Right hindlimb (tissue), 1 donor: ENCODE data around the gene INHBE.
A peak's percentile ranks its signal among the peaks of the same experiment; 100 is the strongest.
"Not testable (repeated sequence)": the region's sequence is repeated elsewhere in the genome, so short reads cannot be mapped to it uniquely, and the experiment has no call there.

Experiments
- DNase-seq: peaks from one replicate; pipeline ENCODE4 v3.0.0-alpha.2; 2018

The INHBE gene

GRCh38 chr12:57441846-57442427 is 13.2 kb upstream of the INHBE start:
- no peak for DNase-seq

- DNase-seq, result not testable (repeated sequence)
Observed at GRCh38 chr12:57444337-57444736, 10.8 kb upstream of the INHBE start.

GRCh38 chr12:57444744-57445143 is 10.4 kb upstream of the INHBE start:
- DNase-seq, result no peak

GRCh38 chr12:57446292-57446960 is 8.7 kb upstream of the INHBE start:
- DNase-seq, result no peak

- no peak for DNase-seq
Observed at GRCh38 chr12:57448669-57449068, 6.4 kb upstream of the INHBE start.

GRCh38 chr12:57449375-57449774 is 5.7 kb upstream of the INHBE start:
- no peak for DNase-seq

- no peak for DNase-seq
Observed at GRCh38 chr12:57450057-57450456, 5.0 kb upstream of the INHBE start.

GRCh38 chr12:57451233-57451778 is 3.8 kb upstream of the INHBE start:
- no peak for DNase-seq

- DNase-seq, result peak; percentile 67
Observed at GRCh38 chr12:57452181-57452936, 2.7 kb upstream of the INHBE start.

GRCh38 chr12:57452937-57453509 is 2.1 kb upstream of the INHBE start:
- DNase-seq, result peak; percentile 82

GRCh38 chr12:57454213-57454565 is 918 bp upstream of the INHBE start:
- no peak for DNase-seq

- DNase-seq, result no peak
Observed at GRCh38 chr12:57455374-57456144, 452 bp downstream of the INHBE start.

GRCh38 chr12:57456145-57456700 is 1.1 kb downstream of the INHBE start:
- DNase-seq, result no peak

- DNase-seq, result no peak
Observed at GRCh38 chr12:57456737-57457490, 1.8 kb downstream of the INHBE start.

- no peak for DNase-seq
Observed at GRCh38 chr12:57458665-57459054, 3.6 kb downstream of the INHBE start.

- peak; percentile 97 for DNase-seq
Observed at GRCh38 chr12:57459055-57459749, 4.1 kb downstream of the INHBE start.

GRCh38 chr12:57459750-57460467 is 4.8 kb downstream of the INHBE start, which contains the start of gene GLI1:
GLI1 (plus strand) TSS chr12:57459785; CDS start chr12:57463692, 3,907 bp downstream.
- DNase-seq, result peak; percentile 89

- no peak for DNase-seq
Observed at GRCh38 chr12:57460468-57460784, 5.3 kb downstream of the INHBE start.

GRCh38 chr12:57460841-57461275 is 5.8 kb downstream of the INHBE start:
- peak; percentile 58 for DNase-seq

GRCh38 chr12:57461276-57461916 is 6.3 kb downstream of the INHBE start:
- DNase-seq, result peak; percentile 91
